Loucy (cell line): Measurements from ENCODE around the gene TRMT112.
A peak's percentile ranks its signal among the peaks of the same experiment; 100 is the strongest.

Source experiments
- EZH2phosphoT487 ChIP-seq: fragments of 200-600 bp; IDR thresholded peaks from 2 replicates; pipeline ENCODE4 v1.6.1; 2018; ENCODE audit warnings: antibody characterized with exemption, mild to moderate bottlenecking, moderate library complexity, borderline replicate concordance
- TF ChIP-seq, protein P1 (sequence below): fragments of 200-600 bp; sonication (generic); conservative IDR thresholded peaks from 2 replicates; pipeline ENCODE4 v1.5.1; 2014; ENCODE audit warnings: mild to moderate bottlenecking, antibody characterized with exemption, low read length

DNA sequence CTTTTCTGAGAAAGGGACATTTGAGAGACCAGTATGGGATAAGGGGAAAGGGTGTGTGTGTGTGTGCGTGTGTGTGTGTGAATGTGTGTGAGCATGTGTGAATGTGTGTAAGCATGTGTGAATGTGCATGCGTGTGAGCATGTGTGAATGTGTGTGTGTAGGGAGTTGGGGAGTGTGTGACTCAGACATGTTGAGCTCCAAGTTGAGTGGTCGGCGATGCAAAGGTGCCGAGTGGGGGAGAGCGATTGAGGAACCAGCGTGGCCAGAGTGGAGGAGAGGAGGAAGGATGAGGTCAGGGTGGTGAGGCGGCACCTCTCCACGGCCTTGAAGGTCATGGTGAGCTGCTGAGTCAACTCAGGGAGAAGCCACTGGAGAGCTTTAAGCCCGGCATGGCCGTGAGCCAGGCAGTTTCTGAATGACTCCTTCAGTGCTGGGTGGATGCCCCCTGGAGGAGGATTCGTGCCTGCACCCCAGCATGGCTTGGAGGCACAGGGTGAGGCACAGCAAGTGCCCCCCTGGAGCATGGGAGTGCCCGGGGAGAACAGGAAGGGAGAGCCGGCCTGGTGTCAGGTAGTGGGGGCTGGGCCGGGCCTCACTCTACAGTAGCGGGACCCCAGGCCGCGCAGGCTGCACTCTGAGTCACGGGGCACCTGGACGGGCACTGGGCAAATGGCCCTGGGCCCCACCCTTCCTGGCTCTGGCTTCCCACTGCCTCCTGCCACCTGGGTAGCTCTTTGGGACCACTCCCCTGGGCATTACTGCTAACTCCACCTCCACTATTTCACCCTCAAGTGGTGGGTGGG lies 14.4 kb upstream of the TRMT112 start:
- TF ChIP-seq, protein P1, sequence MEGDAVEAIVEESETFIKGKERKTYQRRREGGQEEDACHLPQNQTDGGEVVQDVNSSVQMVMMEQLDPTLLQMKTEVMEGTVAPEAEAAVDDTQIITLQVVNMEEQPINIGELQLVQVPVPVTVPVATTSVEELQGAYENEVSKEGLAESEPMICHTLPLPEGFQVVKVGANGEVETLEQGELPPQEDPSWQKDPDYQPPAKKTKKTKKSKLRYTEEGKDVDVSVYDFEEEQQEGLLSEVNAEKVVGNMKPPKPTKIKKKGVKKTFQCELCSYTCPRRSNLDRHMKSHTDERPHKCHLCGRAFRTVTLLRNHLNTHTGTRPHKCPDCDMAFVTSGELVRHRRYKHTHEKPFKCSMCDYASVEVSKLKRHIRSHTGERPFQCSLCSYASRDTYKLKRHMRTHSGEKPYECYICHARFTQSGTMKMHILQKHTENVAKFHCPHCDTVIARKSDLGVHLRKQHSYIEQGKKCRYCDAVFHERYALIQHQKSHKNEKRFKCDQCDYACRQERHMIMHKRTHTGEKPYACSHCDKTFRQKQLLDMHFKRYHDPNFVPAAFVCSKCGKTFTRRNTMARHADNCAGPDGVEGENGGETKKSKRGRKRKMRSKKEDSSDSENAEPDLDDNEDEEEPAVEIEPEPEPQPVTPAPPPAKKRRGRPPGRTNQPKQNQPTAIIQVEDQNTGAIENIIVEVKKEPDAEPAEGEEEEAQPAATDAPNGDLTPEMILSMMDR = peak; percentile 64
- no peak for TF ChIP-seq EZH2phosphoT487
